Measurements from ENCODE around the gene TMEM106C.

TMEM106C gene

GRCh38 chr12:48015954-48016353, 52.6 kb downstream of the TMEM106C start:
- FAIRE-seq (no peak), DNase-seq (ENCODE audit: low spot score) (no peak)

- FAIRE-seq, result no peak
- DNase-seq (ENCODE audit: low spot score), result no peak
These were observed 53.1 kb downstream of the TMEM106C start for GRCh38 chr12:48016373-48017020.

- no peak for FAIRE-seq
- no peak for DNase-seq (ENCODE audit: low spot score)
These were observed 54.1 kb downstream of the TMEM106C start for GRCh38 chr12:48017496-48017895.

- no peak for DNase-seq (ENCODE audit: low spot score)
- FAIRE-seq, result no peak
These were observed 54.7 kb downstream of the TMEM106C start for GRCh38 chr12:48017921-48018617.
